PC-3 (cell line): ENCODE measurements around the gene HOXC13. TPM values are rescaled to one million over a fixed set of nuclear protein-coding genes. Genes with fewer than 3 reads are reported as not detected.

Source experiments
- ATAC-seq: fragments of 200-7000 bp; cut with Tn5 transposase; 2 replicates; pipeline ENCODE4 v1.9.1; 2020; ENCODE audit warnings: mild to moderate bottlenecking, moderate library complexity
- BruUV-seq: library from RNA; stranded (reverse); fragments of 400-500 nt; replicated peaks from 2 replicates; lab custom pipeline; 2021; lab: Mats Ljungman, UMichigan
- CTCF ChIA-PET: fragments of 300-600 bp; sonication (Branson Sonifier 250); formaldehyde crosslinking; loops from one replicate; lab custom pipeline; 2022; ENCODE audit warnings: antibody characterized with exemption; lab: Charles Lee
- POLR2A ChIA-PET: fragments of 300-600 bp; sonication (Branson Sonifier 250); formaldehyde crosslinking; loops from one replicate; lab custom pipeline; 2022; ENCODE audit warnings: antibody characterized with exemption; ENCODE audit not compliant: unreplicated experiment; lab: Charles Lee
- DNase-seq: peaks from one replicate; pipeline ENCODE4 v3.0.0-alpha.2; 2015
- H2AFZ ChIP-seq: fragments of 300-600 bp; sonication (generic); 2 replicates; pipeline ENCODE4 v1.6.0; 2016; ENCODE audit warnings: antibody characterized with exemption, low read length
- H3F3A ChIP-seq: fragments of 300-600 bp; sonication (generic); one replicate; pipeline ENCODE4 v1.6.0; 2017; ENCODE audit warnings: antibody characterized with exemption, low read length, control low read depth, mild to moderate bottlenecking; ENCODE audit not compliant: unreplicated experiment
- H3K27ac ChIP-seq: fragments of 300-600 bp; sonication (generic); 2 replicates; pipeline ENCODE4 v1.5.1; 2016; ENCODE audit warnings: mild to moderate bottlenecking, low read length
- H3K27me3 ChIP-seq: fragments of 300-600 bp; sonication (generic); 2 replicates; pipeline ENCODE4 v1.6.1; 2016; ENCODE audit warnings: low read length, mixed read lengths
- H3K36me3 ChIP-seq: fragments of 300-600 bp; sonication (generic); 2 replicates; pipeline ENCODE4 v1.6.1; 2016; ENCODE audit warnings: low read depth, mixed run types, low read length, mixed read lengths
- H3K4me1 ChIP-seq: fragments of 300-600 bp; sonication (generic); 2 replicates; pipeline ENCODE4 v1.5.1; 2016; ENCODE audit warnings: low read length; ENCODE audit not compliant: insufficient read depth
- H3K4me2 ChIP-seq: fragments of 300-600 bp; sonication (generic); 2 replicates; pipeline ENCODE4 v1.6.0; 2016; ENCODE audit warnings: low read length
- H3K4me3 ChIP-seq: fragments of 300-600 bp; sonication (generic); 2 replicates; pipeline ENCODE4 v1.5.1; 2016; ENCODE audit warnings: mild to moderate bottlenecking, low read length, mixed read lengths
- H3K79me2 ChIP-seq: fragments of 300-600 bp; sonication (generic); 2 replicates; pipeline ENCODE4 v1.6.1; 2017; ENCODE audit warnings: low read length, mixed read lengths
- H3K9ac ChIP-seq: fragments of 300-600 bp; sonication (generic); 2 replicates; pipeline ENCODE4 v1.6.0; 2016; ENCODE audit warnings: mild to moderate bottlenecking, low read length
- H3K9me2 ChIP-seq: fragments of 300-600 bp; sonication (generic); replicated peaks from 2 replicates; pipeline ENCODE4 v1.6.1; 2016; ENCODE audit warnings: mixed run types, low read length, mixed read lengths
- H3K9me3 ChIP-seq: fragments of 300-600 bp; sonication (generic); 2 replicates; pipeline ENCODE4 v1.6.1; 2016; ENCODE audit warnings: low read length, mixed read lengths
- H4K20me1 ChIP-seq: fragments of 300-600 bp; sonication (generic); 2 replicates; pipeline ENCODE4 v1.6.1; 2016; ENCODE audit warnings: low read length, mixed read lengths
- EZH2 ChIP-seq: fragments of 300-600 bp; sonication (generic); IDR thresholded peaks from one replicate; pipeline ENCODE4 v1.6.1; 2017; ENCODE audit warnings: antibody characterized with exemption, mild to moderate bottlenecking, low read length; ENCODE audit not compliant: unreplicated experiment
- EZH2phosphoT487 ChIP-seq: fragments of 300-600 bp; sonication (generic); IDR thresholded peaks from 2 replicates; pipeline ENCODE4 v1.6.1; 2018; ENCODE audit warnings: mild to moderate bottlenecking, antibody characterized with exemption, low read length, borderline replicate concordance
- intact Hi-C: fragments of 100-400 bp; cut with micrococcal nuclease; formaldehyde crosslinking; loops from 2 replicates; pipeline ENCODE4 v1.9.0; 2023
- total RNA-seq: library from RNA; depleted of rRNA; stranded (reverse); fragments of >200 nt; gene quantifications from 2 replicates; pipeline ENCODE4 v1.2.3, GENCODE V29; 2014
- TF ChIP-seq, protein P1 (sequence below): fragments of 300-600 bp; sonication (generic); conservative IDR thresholded peaks from 2 replicates; pipeline ENCODE4 v1.5.1; 2017; ENCODE audit warnings: antibody characterized with exemption, low read depth, mild to moderate bottlenecking, low read length

The HOXC13 gene
- total RNA-seq, 1 experiment from 2014 or later, result 9.0 TPM

DNA sequence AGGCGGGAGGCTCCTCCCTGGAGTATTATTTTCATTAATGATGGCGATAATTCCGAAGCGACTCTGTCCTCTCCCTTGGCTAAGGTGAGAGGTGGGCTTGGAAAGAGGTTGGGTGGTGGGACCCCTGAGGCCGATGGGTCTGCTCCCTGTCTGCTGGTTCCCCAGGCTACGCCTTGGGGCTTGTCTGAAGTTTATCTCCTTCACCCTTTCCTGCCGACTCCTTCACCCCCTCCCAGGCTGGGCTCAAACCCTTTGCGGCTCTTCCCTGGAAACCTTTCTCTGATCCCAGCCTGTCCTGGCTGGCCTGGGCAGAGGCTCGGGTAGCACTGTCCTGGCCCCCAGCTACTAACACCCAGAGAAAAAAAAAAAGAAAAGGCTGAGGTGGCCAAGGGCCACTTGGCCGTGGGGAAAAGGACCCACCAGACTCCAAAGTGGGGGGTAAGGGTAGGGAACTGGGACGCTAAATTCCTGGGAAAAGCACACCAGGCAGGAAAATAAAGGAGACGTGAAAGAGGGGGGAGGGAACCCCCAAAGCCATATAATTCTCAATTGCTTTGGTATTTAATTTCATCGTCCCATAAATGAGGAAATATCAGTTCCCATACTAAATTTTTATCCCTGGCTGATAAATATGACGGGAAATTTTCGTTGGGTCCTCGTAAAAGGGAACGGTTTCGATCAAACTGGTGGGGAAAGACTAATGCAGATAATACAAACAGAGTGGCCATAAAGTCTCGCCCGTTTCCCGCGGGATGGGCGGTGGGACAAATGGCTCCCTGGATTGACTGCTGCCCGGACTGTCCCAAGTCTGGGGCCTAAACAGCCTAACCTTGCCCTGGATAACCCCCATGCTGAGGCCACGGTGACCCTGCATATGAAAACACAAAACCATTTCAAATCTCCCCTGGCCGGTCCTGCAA is 44.3 kb downstream of the HOXC13 start:
- DNase-seq (no peak), ATAC-seq (no peak)
- H2AFZ ChIP-seq, result no peak overlapping the region
- no TSS peak for BruUV-seq
- H3K4me1 ChIP-seq, result peaks cover 25% of the 10 kb centered on the region
- intact Hi-C loops, result no loop called here
- no peak overlapping the region for H3K4me3 ChIP-seq
- no peak overlapping the region for H3K27ac ChIP-seq
- H3K27me3 ChIP-seq, result no peaks in the 10 kb centered on the region
- no peaks in the 10 kb centered on the region for H3F3A ChIP-seq
- no peaks in the 10 kb centered on the region for H3K36me3 ChIP-seq
- H3K9ac ChIP-seq, result no peak overlapping the region
- no peaks in the 10 kb centered on the region for H3K9me3 ChIP-seq
- ChIA-PET POLR2A (no interaction called here), CTCF (no interaction called here)
- H4K20me1 ChIP-seq, result no peaks in the 10 kb centered on the region
- no peaks in the 10 kb centered on the region for H3K9me2 ChIP-seq
- TF ChIP-seq EZH2 (no peak), EZH2phosphoT487 (no peak)
- TF ChIP-seq, protein P1, sequence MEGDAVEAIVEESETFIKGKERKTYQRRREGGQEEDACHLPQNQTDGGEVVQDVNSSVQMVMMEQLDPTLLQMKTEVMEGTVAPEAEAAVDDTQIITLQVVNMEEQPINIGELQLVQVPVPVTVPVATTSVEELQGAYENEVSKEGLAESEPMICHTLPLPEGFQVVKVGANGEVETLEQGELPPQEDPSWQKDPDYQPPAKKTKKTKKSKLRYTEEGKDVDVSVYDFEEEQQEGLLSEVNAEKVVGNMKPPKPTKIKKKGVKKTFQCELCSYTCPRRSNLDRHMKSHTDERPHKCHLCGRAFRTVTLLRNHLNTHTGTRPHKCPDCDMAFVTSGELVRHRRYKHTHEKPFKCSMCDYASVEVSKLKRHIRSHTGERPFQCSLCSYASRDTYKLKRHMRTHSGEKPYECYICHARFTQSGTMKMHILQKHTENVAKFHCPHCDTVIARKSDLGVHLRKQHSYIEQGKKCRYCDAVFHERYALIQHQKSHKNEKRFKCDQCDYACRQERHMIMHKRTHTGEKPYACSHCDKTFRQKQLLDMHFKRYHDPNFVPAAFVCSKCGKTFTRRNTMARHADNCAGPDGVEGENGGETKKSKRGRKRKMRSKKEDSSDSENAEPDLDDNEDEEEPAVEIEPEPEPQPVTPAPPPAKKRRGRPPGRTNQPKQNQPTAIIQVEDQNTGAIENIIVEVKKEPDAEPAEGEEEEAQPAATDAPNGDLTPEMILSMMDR, result no peak
- H3K4me2 ChIP-seq, result no peak overlapping the region
- no peaks in the 10 kb centered on the region for H3K79me2 ChIP-seq

DNA sequence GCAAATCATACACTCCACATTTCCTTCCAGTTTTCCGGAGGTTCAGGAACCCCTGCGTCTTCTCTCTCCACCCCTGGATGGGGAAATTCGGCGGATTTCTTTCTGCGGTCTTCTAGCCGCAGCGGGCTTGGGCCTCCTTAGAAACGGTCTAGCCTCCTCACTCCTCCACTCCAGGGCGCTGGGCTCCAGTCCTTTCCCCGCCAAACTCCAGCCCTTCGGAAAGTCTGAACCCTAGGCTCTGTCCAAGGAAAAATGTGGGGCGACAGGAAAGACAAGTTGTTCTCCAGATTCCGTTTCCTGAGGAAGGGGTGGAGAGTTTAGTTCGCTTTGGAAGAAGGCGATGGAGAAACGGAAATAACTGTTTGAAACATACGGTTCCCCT is 44.9 kb downstream of the HOXC13 start:
- TF ChIP-seq, protein P1, result no peak
- TF ChIP-seq EZH2, result no peak
- no peak for TF ChIP-seq EZH2phosphoT487
- Histone ChIP-seq H4K20me1 (no peaks in the 10 kb centered on the region), H3K27me3 (no peaks in the 10 kb centered on the region), H3K9me3 (no peaks in the 10 kb centered on the region), H2AFZ (no peak overlapping the region), H3K4me2 (no peak overlapping the region), H3F3A (no peaks in the 10 kb centered on the region), H3K79me2 (no peaks in the 10 kb centered on the region), H3K9ac (no peak overlapping the region), H3K4me3 (no peak overlapping the region), H3K27ac (no peak overlapping the region), H3K36me3 (no peaks in the 10 kb centered on the region), H3K9me2 (no peaks in the 10 kb centered on the region), H3K4me1 (peaks cover 25% of the 10 kb centered on the region)
- ChIA-PET CTCF (no interaction called here), POLR2A (no interaction called here)
- DNase-seq, result no peak
- intact Hi-C loops, result no loop called here
- no TSS peak for BruUV-seq
- ATAC-seq, result no peak
